ENCODE measurements around the gene JAG1. TPM values are rescaled to one million over a fixed set of nuclear protein-coding genes. Genes with fewer than 3 reads are reported as not detected.

Gene JAG1
- 142 and 148 TPM in 2 replicates for total RNA-seq (2014; rRNA removed; shearing (Covaris generic); ENCODE audit: low replicate concordance)

GRCh38 chr20:10673842-10674683, at the start of gene JAG1:
Gene JAG1 (minus strand): TSS chr20:10673999. CDS start chr20:10673530, 469 bp downstream.
- in situ Hi-C loops (cut with HindIII; ENCODE audit: low pct_unique_long_range_greater_than_20kb, low sequenced_read_pairs): no loop called here

GRCh38 chr20:10721976-10722375, 48.2 kb upstream of the JAG1 start:
- no peak for DNase-seq (ENCODE audit: low read depth)
- in situ Hi-C loops (cut with HindIII; ENCODE audit: low pct_unique_long_range_greater_than_20kb, low sequenced_read_pairs): no loop called here

More at GRCh38 chr20:10673842-10674683, at the start of gene JAG1:
- DNase-seq (ENCODE audit: low read depth): peak; percentile 99

- no peak for DNase-seq (ENCODE audit: low read depth)
- in situ Hi-C loops (cut with HindIII; ENCODE audit: low pct_unique_long_range_greater_than_20kb, low sequenced_read_pairs): no loop called here
These were observed 47.5 kb upstream of the JAG1 start for GRCh38 chr20:10721137-10721896.

GRCh38 chr20:10720565-10720964, 46.8 kb upstream of the JAG1 start:
- no peak for DNase-seq (ENCODE audit: low read depth)

GRCh38 chr20:10719740-10720385, 46.1 kb upstream of the JAG1 start:
- in situ Hi-C loops (cut with HindIII; ENCODE audit: low pct_unique_long_range_greater_than_20kb, low sequenced_read_pairs): no loop called here
- no peak for DNase-seq (ENCODE audit: low read depth)

More at GRCh38 chr20:10720565-10720964, 46.8 kb upstream of the JAG1 start:
- in situ Hi-C loops (cut with HindIII; ENCODE audit: low pct_unique_long_range_greater_than_20kb, low sequenced_read_pairs): no loop called here

- in situ Hi-C loops (cut with HindIII; ENCODE audit: low pct_unique_long_range_greater_than_20kb, low sequenced_read_pairs): no loop called here
- no peak for DNase-seq (ENCODE audit: low read depth)
These were observed 44.9 kb upstream of the JAG1 start for GRCh38 chr20:10718661-10719060.

- no peak for DNase-seq (ENCODE audit: low read depth)
- in situ Hi-C loops (cut with HindIII; ENCODE audit: low pct_unique_long_range_greater_than_20kb, low sequenced_read_pairs): no loop called here
These were observed 43.1 kb upstream of the JAG1 start for GRCh38 chr20:10716855-10717254.

GRCh38 chr20:10715035-10715434, 41.2 kb upstream of the JAG1 start:
- DNase-seq (ENCODE audit: low read depth): peak; percentile 52
- in situ Hi-C loops (cut with HindIII; ENCODE audit: low pct_unique_long_range_greater_than_20kb, low sequenced_read_pairs): no loop called here

- no peak for DNase-seq (ENCODE audit: low read depth)
- in situ Hi-C loops (cut with HindIII; ENCODE audit: low pct_unique_long_range_greater_than_20kb, low sequenced_read_pairs): no loop called here
These were observed 40.6 kb upstream of the JAG1 start for GRCh38 chr20:10714236-10714975.

- peak; percentile 31 for DNase-seq (ENCODE audit: low read depth)
- in situ Hi-C loops (cut with HindIII; ENCODE audit: low pct_unique_long_range_greater_than_20kb, low sequenced_read_pairs): no loop called here
These were observed 39.4 kb upstream of the JAG1 start for GRCh38 chr20:10713161-10713560.

- in situ Hi-C loops (cut with HindIII; ENCODE audit: low pct_unique_long_range_greater_than_20kb, low sequenced_read_pairs): no loop called here
- peak; percentile 33 for DNase-seq (ENCODE audit: low read depth)
These were observed 38.2 kb upstream of the JAG1 start for GRCh38 chr20:10711903-10712451.

- in situ Hi-C loops (cut with HindIII; ENCODE audit: low pct_unique_long_range_greater_than_20kb, low sequenced_read_pairs): no loop called here
- peak; percentile 98 for DNase-seq (ENCODE audit: low read depth)
These were observed 37.4 kb upstream of the JAG1 start for GRCh38 chr20:10710991-10711775.

- in situ Hi-C loops (cut with HindIII; ENCODE audit: low pct_unique_long_range_greater_than_20kb, low sequenced_read_pairs): no loop called here
These were observed 36.1 kb upstream of the JAG1 start for GRCh38 chr20:10709916-10710315.

GRCh38 chr20:10708351-10709185, 34.8 kb upstream of the JAG1 start:
- DNase-seq (ENCODE audit: low read depth): peak; percentile 94
- in situ Hi-C loops (cut with HindIII; ENCODE audit: low pct_unique_long_range_greater_than_20kb, low sequenced_read_pairs): no loop called here

More at GRCh38 chr20:10709916-10710315, 36.1 kb upstream of the JAG1 start:
- no peak for DNase-seq (ENCODE audit: low read depth)

- in situ Hi-C loops (cut with HindIII; ENCODE audit: low pct_unique_long_range_greater_than_20kb, low sequenced_read_pairs): no loop called here
- DNase-seq (ENCODE audit: low read depth): no peak
These were observed 34.0 kb upstream of the JAG1 start for GRCh38 chr20:10707791-10708190.

GRCh38 chr20:10707068-10707467, 33.3 kb upstream of the JAG1 start:
- in situ Hi-C loops (cut with HindIII; ENCODE audit: low pct_unique_long_range_greater_than_20kb, low sequenced_read_pairs): no loop called here
- no peak for DNase-seq (ENCODE audit: low read depth)
